ENCODE measurements around the gene ZFP91.

DNA sequence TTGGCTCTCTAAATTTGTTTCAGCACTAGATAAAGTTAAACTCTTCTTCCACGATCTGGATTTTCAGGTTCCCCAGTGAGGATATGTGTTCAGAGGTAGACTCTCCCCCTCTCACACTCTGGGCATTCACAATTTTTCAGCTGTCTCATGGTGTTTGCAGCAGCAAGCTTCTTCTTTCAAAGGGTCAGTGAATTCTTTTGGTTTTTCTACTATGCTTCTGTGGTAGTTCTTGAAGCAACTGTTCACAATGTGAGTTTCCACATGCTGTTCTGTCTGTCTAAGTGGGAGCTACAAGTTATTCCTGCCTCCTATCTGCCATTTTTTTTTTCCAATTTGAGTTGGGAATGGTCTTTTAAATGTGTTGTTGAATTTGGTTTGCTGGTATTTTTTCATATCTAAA, 69.0 kb downstream of the ZFP91 start:
- TF ChIP-seq, protein P1, sequence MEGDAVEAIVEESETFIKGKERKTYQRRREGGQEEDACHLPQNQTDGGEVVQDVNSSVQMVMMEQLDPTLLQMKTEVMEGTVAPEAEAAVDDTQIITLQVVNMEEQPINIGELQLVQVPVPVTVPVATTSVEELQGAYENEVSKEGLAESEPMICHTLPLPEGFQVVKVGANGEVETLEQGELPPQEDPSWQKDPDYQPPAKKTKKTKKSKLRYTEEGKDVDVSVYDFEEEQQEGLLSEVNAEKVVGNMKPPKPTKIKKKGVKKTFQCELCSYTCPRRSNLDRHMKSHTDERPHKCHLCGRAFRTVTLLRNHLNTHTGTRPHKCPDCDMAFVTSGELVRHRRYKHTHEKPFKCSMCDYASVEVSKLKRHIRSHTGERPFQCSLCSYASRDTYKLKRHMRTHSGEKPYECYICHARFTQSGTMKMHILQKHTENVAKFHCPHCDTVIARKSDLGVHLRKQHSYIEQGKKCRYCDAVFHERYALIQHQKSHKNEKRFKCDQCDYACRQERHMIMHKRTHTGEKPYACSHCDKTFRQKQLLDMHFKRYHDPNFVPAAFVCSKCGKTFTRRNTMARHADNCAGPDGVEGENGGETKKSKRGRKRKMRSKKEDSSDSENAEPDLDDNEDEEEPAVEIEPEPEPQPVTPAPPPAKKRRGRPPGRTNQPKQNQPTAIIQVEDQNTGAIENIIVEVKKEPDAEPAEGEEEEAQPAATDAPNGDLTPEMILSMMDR (IDR thresholded peaks at IDR 0.05; ENCODE audit: insufficient read depth, low read length): no peak
- TF ChIP-seq REST (IDR thresholded peaks at IDR 0.05; ENCODE audit: insufficient replicate concordance, low read depth) (no peak), POLR2AphosphoS5 (IDR thresholded peaks at IDR 0.05; ENCODE audit: low read depth) (no peak), GABPA (IDR thresholded peaks at IDR 0.05; ENCODE audit: low read depth) (no peak)

Measured in HL-60 (cell line).